Loucy (cell line): ENCODE results near the gene KDM4B.

Source experiments
- H2AFZ ChIP-seq: fragments of 200-600 bp; sonication (generic); 2 replicates; pipeline ENCODE4 v1.6.0; 2016; ENCODE audit warnings: antibody characterized with exemption, mild to moderate bottlenecking, low read length, moderate library complexity
- H3F3A ChIP-seq: fragments of 200-600 bp; 2 replicates; pipeline ENCODE4 v1.6.0; 2016; ENCODE audit warnings: antibody characterized with exemption, low read depth, mild to moderate bottlenecking
- H3K27me3 ChIP-seq: fragments of 200-600 bp; sonication (generic); 2 replicates; pipeline ENCODE4 v1.6.1; 2014; ENCODE audit warnings: low read length, mild to moderate bottlenecking; ENCODE audit not compliant: insufficient read depth, poor library complexity, severe bottlenecking
- H3K36me3 ChIP-seq: fragments of 200-600 bp; sonication (generic); 2 replicates; pipeline ENCODE4 v1.6.1; 2016; ENCODE audit warnings: low read length; ENCODE audit not compliant: insufficient read depth
- H3K4me1 ChIP-seq: fragments of 200-600 bp; sonication (generic); 2 replicates; pipeline ENCODE4 v1.5.1; 2014; ENCODE audit warnings: low read length, mild to moderate bottlenecking; ENCODE audit not compliant: insufficient read depth, poor library complexity, severe bottlenecking
- H3K4me2 ChIP-seq: fragments of 200-600 bp; sonication (generic); 2 replicates; pipeline ENCODE4 v1.6.0; 2014; ENCODE audit warnings: antibody characterized with exemption, low read length, low read depth, mild to moderate bottlenecking; ENCODE audit not compliant: poor library complexity, severe bottlenecking
- H3K4me3 ChIP-seq: fragments of 200-600 bp; sonication (generic); 2 replicates; pipeline ENCODE4 v1.5.1; 2014; ENCODE audit warnings: low read length, mild to moderate bottlenecking, mixed read lengths; ENCODE audit not compliant: poor library complexity, severe bottlenecking
- H3K79me2 ChIP-seq: fragments of 200-600 bp; sonication (generic); 2 replicates; pipeline ENCODE4 v1.6.1; 2014; ENCODE audit warnings: low read length; ENCODE audit not compliant: insufficient read depth
- H3K9ac ChIP-seq: fragments of 200-600 bp; sonication (generic); 2 replicates; pipeline ENCODE4 v1.6.0; 2014; ENCODE audit warnings: mild to moderate bottlenecking, low read depth, low read length, moderate library complexity; ENCODE audit not compliant: poor library complexity, severe bottlenecking
- H3K9me2 ChIP-seq: fragments of 200-600 bp; sonication (generic); replicated peaks from 2 replicates; pipeline ENCODE4 v1.6.1; 2016; ENCODE audit warnings: low read depth, low read length, mixed read lengths
- H3K9me3 ChIP-seq: fragments of 200-600 bp; sonication (generic); 2 replicates; pipeline ENCODE4 v1.6.1; 2014; ENCODE audit warnings: mild to moderate bottlenecking, antibody characterized with exemption, low read length, low read depth; ENCODE audit not compliant: insufficient read depth
- H4K20me1 ChIP-seq: fragments of 200-600 bp; sonication (generic); 2 replicates; pipeline ENCODE4 v1.6.0; 2014; ENCODE audit warnings: antibody characterized with exemption, low read length, mild to moderate bottlenecking; ENCODE audit not compliant: insufficient read depth, poor library complexity, severe bottlenecking
- CTCF ChIP-seq: fragments of 200-600 bp; sonication (generic); conservative IDR thresholded peaks from 2 replicates; pipeline ENCODE4 v1.5.1; 2014; ENCODE audit warnings: mild to moderate bottlenecking, antibody characterized with exemption, low read length
- EZH2phosphoT487 ChIP-seq: fragments of 200-600 bp; IDR thresholded peaks from 2 replicates; pipeline ENCODE4 v1.6.1; 2018; ENCODE audit warnings: antibody characterized with exemption, mild to moderate bottlenecking, moderate library complexity, borderline replicate concordance

KDM4B gene

GRCh38 chr19:4986056-4986455, 17.1 kb downstream of the KDM4B start:
- Histone ChIP-seq H3K4me1 (no peaks in the 10 kb centered on the region), H3K9me3 (no peaks in the 10 kb centered on the region), H3K4me2 (no peak overlapping the region), H3K79me2 (peaks cover 97% of the 10 kb centered on the region), H2AFZ (no peak overlapping the region), H3K36me3 (peaks cover 10% of the 10 kb centered on the region; the same call in 1 of the 2 replicates), H3F3A (no peaks in the 10 kb centered on the region), H3K9me2 (no peaks in the 10 kb centered on the region), H3K27me3 (no peaks in the 10 kb centered on the region), H4K20me1 (peaks cover 66% of the 10 kb centered on the region), H3K9ac (no peak overlapping the region), H3K4me3 (no peak overlapping the region)
- TF ChIP-seq CTCF (no peak), EZH2phosphoT487 (no peak)

GRCh38 chr19:4986471-4986891, 17.6 kb downstream of the KDM4B start:
- Histone ChIP-seq H3K4me1 (no peaks in the 10 kb centered on the region), H2AFZ (no peak overlapping the region), H3K9me2 (no peaks in the 10 kb centered on the region), H3K4me3 (no peak overlapping the region), H3K9ac (no peak overlapping the region), H4K20me1 (peaks cover 66% of the 10 kb centered on the region), H3K4me2 (no peak overlapping the region), H3F3A (no peaks in the 10 kb centered on the region), H3K36me3 (peaks cover 10% of the 10 kb centered on the region; the same call in 1 of the 2 replicates), H3K27me3 (no peaks in the 10 kb centered on the region), H3K79me2 (peaks cover 97% of the 10 kb centered on the region), H3K9me3 (no peaks in the 10 kb centered on the region)
- TF ChIP-seq CTCF (no peak), EZH2phosphoT487 (no peak)

- Histone ChIP-seq H3K4me2 (no peak overlapping the region), H3F3A (no peaks in the 10 kb centered on the region), H3K79me2 (peaks cover 97% of the 10 kb centered on the region), H3K4me1 (no peaks in the 10 kb centered on the region), H3K27me3 (no peaks in the 10 kb centered on the region), H3K9me3 (no peaks in the 10 kb centered on the region), H2AFZ (no peak overlapping the region), H3K9me2 (no peaks in the 10 kb centered on the region), H3K9ac (no peak overlapping the region), H3K36me3 (peaks cover 10% of the 10 kb centered on the region; the same call in 1 of the 2 replicates), H4K20me1 (peaks cover 69% of the 10 kb centered on the region), H3K4me3 (no peak overlapping the region)
- TF ChIP-seq CTCF (no peak), EZH2phosphoT487 (no peak)
These were observed 18.3 kb downstream of the KDM4B start for GRCh38 chr19:4987256-4987655.
